GM19239 (cell line): Measurements from ENCODE around the gene PNMA6A.
"Not testable (repeated sequence)": the region's sequence is repeated elsewhere in the genome, so short reads cannot be mapped to it uniquely, and the experiment has no call there.

Experiments
- DNase-seq: peaks from one replicate; pipeline ENCODE4 v3.0.0; 2011; ENCODE audit warnings: low spot score; ENCODE audit not compliant: insufficient read length
- FAIRE-seq: peaks from 2 replicates; lab custom pipeline; 2011; peaks lifted over from hg19 to GRCh38; lab: Jason Lieb, UNC

The PNMA6A gene

GRCh38 chrX:153074262-153074899 lies 2.1 kb downstream of the PNMA6A start:
- FAIRE-seq: no peak
- DNase-seq: no peak

DNA sequence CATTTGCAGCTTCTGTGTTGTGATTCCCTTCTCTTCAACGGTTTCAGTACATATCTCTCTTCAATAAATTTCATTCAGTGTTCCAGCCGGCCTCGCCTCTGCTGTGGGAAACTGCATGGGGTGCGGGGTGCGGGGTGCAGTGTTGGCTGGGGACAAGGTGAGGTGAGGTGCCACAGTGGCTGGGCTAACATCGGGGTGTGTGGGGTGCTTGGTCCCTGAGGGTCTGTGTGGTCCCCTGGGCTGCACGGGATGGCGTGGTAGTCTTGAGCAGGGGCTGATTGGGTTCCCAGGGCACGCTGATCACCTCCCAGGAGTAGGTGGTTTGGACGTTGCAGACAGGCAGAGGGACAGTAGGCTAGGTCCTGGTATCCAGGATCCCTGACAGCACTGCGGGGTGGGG lies 2.7 kb downstream of the PNMA6A start:
- FAIRE-seq (no peak), DNase-seq (no peak)

- DNase-seq (no peak), FAIRE-seq (no peak)
Measured at GRCh38 chrX:153075366-153075765, 3.1 kb downstream of the PNMA6A start.

DNA sequence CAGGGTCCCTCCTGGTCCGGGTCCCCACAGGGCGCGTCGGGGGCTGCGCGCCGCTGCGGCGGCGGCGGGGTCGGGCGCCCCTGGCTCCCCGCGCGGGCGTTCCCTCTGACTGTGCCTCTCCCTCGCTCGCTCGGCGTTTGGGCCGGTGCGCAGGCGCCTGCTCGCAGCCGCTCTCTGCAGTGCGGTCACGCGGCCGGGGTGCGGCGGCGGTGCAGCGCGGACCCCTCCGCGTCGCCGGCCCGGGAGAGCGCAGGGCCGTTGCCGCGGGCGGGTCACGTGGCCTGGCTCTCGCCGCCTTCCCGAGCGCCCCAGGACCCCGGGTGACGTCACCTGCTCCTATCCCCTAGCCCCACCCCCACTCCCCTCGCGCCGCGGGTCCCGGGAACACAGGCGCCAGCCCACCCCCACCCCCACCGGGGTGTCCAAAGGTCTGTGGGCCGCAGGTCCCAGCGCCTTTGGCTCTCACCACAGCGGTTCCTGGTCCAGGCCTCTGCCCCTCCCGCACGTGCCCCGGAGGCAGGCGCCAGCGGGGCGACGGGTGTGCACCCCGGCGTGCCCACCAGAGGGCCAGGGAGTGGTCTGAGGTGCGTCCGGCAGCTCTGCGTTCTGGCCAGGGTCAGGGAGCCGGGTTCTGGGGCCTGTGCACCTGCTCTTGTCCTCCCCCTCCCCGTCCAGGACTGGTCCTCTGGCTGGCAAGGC lies 5.3 kb downstream of the PNMA6A start:
- not testable (repeated sequence) for DNase-seq, FAIRE-seq

DNA sequence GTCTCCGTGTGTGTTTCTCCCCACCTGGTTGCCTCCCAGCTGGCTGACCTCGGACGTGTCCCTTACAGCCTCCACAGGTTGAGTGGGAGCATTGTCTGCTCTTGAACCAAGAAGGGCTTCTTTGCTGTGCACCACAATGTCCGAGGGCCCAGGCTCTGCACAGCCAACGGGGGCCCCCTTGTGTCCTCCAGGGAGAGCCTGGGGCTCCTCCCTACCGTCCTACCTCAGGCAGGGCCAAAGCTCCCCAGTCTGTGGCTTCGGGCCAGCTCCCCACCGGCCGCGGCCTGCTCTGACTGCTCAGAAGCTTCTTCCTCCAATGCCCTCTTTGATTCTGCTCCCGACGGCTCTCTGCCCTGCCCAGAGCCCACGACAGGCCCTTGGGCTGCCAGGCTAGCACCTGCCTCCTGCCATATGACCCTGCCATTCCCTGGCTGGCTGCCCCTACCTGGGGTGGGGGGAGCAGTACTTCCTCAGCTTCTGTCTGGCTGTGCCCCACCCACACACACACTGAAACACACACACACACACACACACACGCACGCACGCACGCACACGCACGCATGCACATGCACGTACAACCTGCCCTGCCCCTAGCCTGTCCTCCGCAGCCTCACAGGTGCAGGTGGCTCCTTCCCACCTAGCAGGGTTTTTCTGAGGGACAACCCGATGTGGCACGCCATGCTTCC lies 11.1 kb downstream of the PNMA6A start:
- not testable (repeated sequence) for FAIRE-seq, DNase-seq

DNA sequence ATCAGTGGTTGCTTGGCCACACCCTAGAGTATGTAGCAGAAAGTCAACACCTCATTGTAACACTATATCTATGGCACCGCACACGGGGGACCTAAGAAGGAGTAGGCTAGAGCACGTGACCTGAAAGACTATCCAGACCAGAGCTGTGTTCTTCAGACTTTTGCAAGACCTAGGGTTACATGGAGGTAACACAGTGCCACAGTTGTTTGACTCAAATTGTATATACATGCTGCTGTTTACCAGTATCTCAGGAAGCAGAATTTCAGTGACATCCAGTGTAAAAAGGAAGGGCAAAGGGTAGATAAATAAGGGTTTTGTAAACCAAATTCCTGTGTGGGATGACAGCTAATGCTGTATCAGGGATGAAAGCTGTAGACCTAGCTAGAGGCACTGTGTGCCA lies 30.2 kb downstream of the PNMA6A start:
- FAIRE-seq (no peak), DNase-seq (no peak)

DNA sequence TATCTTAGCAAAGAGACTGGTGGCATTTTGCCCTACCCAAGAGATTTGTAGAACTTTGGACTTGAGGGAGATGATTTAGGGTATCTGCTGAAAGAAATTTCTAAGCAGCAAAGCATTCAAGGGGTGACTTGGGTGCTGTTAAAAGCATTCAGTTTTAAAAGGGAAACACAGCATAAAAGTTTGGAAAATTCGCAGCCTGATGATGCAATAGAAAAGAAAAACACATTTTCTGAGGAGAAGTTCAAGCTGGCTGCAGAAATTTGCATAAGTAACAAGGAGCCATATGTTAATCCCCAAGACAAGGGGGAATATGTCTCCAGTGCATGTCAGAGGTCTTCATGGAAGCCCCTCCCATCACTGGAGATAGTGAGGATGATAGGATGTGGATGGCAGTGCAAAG lies 32.7 kb downstream of the PNMA6A start:
- FAIRE-seq, DNase-seq: not testable (repeated sequence)

DNA sequence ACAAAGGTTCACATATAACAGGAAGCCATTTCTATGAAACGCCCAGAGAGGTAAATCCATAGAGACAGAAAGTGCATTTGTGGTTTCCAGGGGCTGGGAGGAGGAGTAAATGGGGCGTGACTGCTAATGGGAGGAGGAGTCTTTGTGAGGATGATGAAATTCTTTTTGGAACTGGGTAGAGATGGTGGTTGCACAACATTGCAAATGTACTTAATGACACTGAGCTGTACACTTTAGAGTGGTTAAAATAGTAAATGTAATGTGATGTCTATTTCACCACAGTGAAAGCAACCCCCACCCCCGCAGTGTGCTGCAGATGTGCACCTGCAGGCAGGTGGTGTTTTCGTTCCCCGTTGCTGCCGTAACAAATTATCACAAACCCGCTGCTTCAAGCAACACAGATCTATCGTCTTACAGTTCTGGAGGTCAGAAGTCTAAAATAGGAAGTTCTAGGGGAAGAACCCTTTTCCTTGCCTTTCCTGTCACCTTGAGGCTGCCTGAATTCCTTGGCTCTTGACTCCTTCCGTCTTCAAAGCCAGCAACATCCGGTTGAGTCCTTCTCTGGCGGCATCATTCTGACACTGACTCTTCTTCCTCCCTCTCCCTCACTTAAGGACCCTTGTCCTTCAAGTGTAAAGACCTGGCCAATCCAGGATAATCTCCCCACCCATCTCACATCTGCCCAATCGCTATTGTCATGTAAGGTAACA lies 34.0 kb downstream of the PNMA6A start:
- DNase-seq, FAIRE-seq: not testable (repeated sequence)

GRCh38 chrX:153110735-153111134 lies 38.5 kb downstream of the PNMA6A start:
- not testable (repeated sequence) for DNase-seq, FAIRE-seq

DNA sequence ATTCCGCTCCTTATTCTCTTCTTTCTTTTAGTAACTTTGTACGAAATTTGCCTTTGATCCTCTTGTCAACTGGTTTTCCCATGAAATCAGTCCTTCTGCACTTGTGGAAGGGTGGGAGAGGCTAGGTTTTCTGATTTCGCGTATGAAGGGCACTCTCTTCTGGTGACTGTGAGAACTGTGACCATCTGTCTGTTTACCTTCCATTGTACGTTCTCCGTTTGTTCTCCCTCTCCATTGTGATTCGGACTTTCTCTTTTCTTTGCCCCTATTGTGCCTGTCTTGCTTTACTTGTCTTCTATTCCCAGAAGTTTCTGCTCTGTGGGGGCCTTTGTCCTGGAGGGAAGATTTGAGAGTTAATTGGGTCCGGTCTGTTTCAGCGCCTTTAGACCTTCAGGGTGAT lies 41.6 kb downstream of the PNMA6A start:
- not testable (repeated sequence) for FAIRE-seq, DNase-seq

- not testable (repeated sequence) for DNase-seq, FAIRE-seq
Measured at GRCh38 chrX:153117754-153118153, 45.5 kb downstream of the PNMA6A start.

DNA sequence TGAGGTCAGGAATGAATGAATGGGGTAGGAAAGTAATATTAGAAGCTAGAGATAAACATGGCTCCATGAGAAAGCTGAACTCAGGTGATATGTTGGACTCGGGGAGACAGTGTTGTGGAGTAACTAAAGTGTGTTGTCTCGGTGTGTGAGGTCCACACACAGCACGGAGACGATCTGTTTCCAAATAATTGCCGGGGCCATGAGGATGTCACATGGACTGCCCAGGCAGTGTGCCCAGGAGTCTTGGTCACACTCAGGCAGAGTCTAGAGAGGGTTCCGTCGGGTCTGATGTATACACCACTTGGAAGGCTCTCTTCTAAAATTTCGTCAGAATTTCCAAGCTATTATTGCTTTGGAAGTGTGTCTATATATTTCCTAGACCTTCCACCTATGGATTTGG lies 48.0 kb downstream of the PNMA6A start:
- not testable (repeated sequence) for FAIRE-seq, DNase-seq

DNA sequence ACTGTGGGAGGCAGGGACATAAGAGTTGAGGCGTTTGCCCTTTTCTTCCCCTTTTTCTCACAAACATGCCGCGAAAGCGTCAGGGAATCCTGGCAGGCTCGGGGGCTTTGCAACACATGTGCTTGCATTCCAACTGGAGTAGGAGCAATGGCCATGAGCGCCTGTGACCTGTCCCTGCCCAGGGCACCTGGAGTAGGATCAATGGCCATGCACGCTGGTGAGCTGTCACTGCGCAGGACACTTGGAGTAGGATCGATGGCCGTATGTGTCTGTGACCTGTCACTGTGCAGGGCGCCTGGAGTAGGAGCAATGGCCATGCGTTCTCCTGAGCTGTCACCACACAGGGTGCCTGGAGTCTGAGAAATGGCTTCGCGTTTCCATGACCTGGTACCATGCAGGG lies 51.2 kb downstream of the PNMA6A start:
- FAIRE-seq, DNase-seq: not testable (repeated sequence)
